OCI-LY7 (cell line): ENCODE measurements around the gene RBL2. TPM values are rescaled to one million over a fixed set of nuclear protein-coding genes. Genes with fewer than 3 reads are reported as not detected.
"Not testable (repeated sequence)": the region's sequence is repeated elsewhere in the genome, so short reads cannot be mapped to it uniquely, and the experiment has no call there.

Experiments
- BruUV-seq: library from RNA; stranded (reverse); fragments of 400-500 nt; replicated peaks from 2 replicates; lab custom pipeline; 2021; lab: Mats Ljungman, UMichigan
- CTCF ChIA-PET: fragments of 300-600 bp; sonication (Branson Sonifier 250); formaldehyde crosslinking; loops from one replicate; lab custom pipeline; 2022; ENCODE audit warnings: antibody characterized with exemption; ENCODE audit not compliant: unreplicated experiment; lab: Charles Lee
- POLR2A ChIA-PET: fragments of 300-600 bp; sonication (Branson Sonifier 250); formaldehyde crosslinking; loops from one replicate; lab custom pipeline; 2022; ENCODE audit warnings: antibody characterized with exemption; lab: Charles Lee
- DNase-seq: peaks from one replicate; pipeline ENCODE4 v3.0.0-alpha.2; 2015; ENCODE audit warnings: low spot score
- H2AFZ ChIP-seq: fragments of 200-600 bp; sonication (generic), shearing (Covaris generic); 2 replicates; pipeline ENCODE4 v1.6.1; 2014; ENCODE audit warnings: mild to moderate bottlenecking, antibody characterized with exemption, low read length, moderate library complexity
- H3K27ac ChIP-seq: fragments of 200-600 bp; sonication (generic); 2 replicates; pipeline ENCODE4 v1.5.1; 2014; ENCODE audit warnings: mixed run types, low read depth, mild to moderate bottlenecking, moderate library complexity, low read length, inconsistent platforms; ENCODE audit not compliant: poor library complexity, severe bottlenecking
- H3K36me3 ChIP-seq: fragments of 200-600 bp; sonication (generic); 2 replicates; pipeline ENCODE4 v1.6.1; 2014; ENCODE audit warnings: mild to moderate bottlenecking, antibody characterized with exemption, low read length, moderate library complexity, mixed read lengths; ENCODE audit not compliant: insufficient read depth
- H3K4me1 ChIP-seq: fragments of 200-600 bp; sonication (generic); 2 replicates; pipeline ENCODE4 v1.5.1; 2014; ENCODE audit warnings: mild to moderate bottlenecking, low read length; ENCODE audit not compliant: insufficient read depth, poor library complexity, severe bottlenecking
- H3K4me2 ChIP-seq: fragments of 200-600 bp; sonication (generic); 2 replicates; pipeline ENCODE4 v1.6.1; 2014; ENCODE audit warnings: mild to moderate bottlenecking, low read length
- H3K4me3 ChIP-seq: fragments of 200-600 bp; sonication (generic); 2 replicates; pipeline ENCODE4 v1.5.1; 2014; ENCODE audit warnings: mild to moderate bottlenecking, low read depth, low read length; ENCODE audit not compliant: poor library complexity, severe bottlenecking
- H3K79me2 ChIP-seq: fragments of 200-600 bp; sonication (generic); 2 replicates; pipeline ENCODE4 v1.6.1; 2016; ENCODE audit warnings: low read depth, mild to moderate bottlenecking, low read length, moderate library complexity, mixed read lengths; ENCODE audit not compliant: insufficient read depth
- H3K9me2 ChIP-seq: fragments of 200-600 bp; sonication (generic); 2 replicates; pipeline ENCODE4 v1.6.1; 2016; ENCODE audit warnings: mild to moderate bottlenecking, low read length, mixed read lengths; ENCODE audit not compliant: insufficient read depth
- H3K9me3 ChIP-seq: fragments of 200-600 bp; sonication (generic); 2 replicates; pipeline ENCODE4 v1.6.1; 2014; ENCODE audit warnings: mild to moderate bottlenecking, mixed run types, low read length, mixed read lengths
- H4K20me1 ChIP-seq: fragments of 200-600 bp; sonication (generic); 2 replicates; pipeline ENCODE4 v1.6.1; 2014; ENCODE audit warnings: mild to moderate bottlenecking, antibody characterized with exemption, low read length, moderate library complexity, mixed read lengths; ENCODE audit not compliant: insufficient read depth
- EZH2phosphoT487 ChIP-seq: fragments of 200-600 bp; sonication (generic); IDR thresholded peaks from 2 replicates; pipeline ENCODE4 v1.6.1; 2018; ENCODE audit warnings: low read depth, borderline replicate concordance, mild to moderate bottlenecking, mixed run types, antibody characterized with exemption, low read length, moderate library complexity, mixed read lengths
- intact Hi-C: fragments of 100-400 bp; cut with micrococcal nuclease; formaldehyde crosslinking; loops from one replicate; pipeline ENCODE4 v1.10.0; 2022; ENCODE audit not compliant: unreplicated experiment
- total RNA-seq, 2 experiments: library from RNA; depleted of rRNA in 1 of 2; stranded (reverse); fragments of >200 nt in 1 of 2; shearing (Covaris generic) in 1 of 2; gene quantifications; 2 replicates each; pipeline ENCODE4 v1.2.3, GENCODE V29; 2014 to 2022
- TF ChIP-seq, protein P1 (sequence below): fragments of 200-600 bp; sonication (generic); conservative IDR thresholded peaks from 2 replicates; pipeline ENCODE4 v1.5.1; 2014; ENCODE audit warnings: mild to moderate bottlenecking, antibody characterized with exemption, low read length, moderate library complexity, mixed read lengths

Gene RBL2
- total RNA-seq, 2 experiments from 2014 or later, result 51.1 to 69.0 TPM

DNA sequence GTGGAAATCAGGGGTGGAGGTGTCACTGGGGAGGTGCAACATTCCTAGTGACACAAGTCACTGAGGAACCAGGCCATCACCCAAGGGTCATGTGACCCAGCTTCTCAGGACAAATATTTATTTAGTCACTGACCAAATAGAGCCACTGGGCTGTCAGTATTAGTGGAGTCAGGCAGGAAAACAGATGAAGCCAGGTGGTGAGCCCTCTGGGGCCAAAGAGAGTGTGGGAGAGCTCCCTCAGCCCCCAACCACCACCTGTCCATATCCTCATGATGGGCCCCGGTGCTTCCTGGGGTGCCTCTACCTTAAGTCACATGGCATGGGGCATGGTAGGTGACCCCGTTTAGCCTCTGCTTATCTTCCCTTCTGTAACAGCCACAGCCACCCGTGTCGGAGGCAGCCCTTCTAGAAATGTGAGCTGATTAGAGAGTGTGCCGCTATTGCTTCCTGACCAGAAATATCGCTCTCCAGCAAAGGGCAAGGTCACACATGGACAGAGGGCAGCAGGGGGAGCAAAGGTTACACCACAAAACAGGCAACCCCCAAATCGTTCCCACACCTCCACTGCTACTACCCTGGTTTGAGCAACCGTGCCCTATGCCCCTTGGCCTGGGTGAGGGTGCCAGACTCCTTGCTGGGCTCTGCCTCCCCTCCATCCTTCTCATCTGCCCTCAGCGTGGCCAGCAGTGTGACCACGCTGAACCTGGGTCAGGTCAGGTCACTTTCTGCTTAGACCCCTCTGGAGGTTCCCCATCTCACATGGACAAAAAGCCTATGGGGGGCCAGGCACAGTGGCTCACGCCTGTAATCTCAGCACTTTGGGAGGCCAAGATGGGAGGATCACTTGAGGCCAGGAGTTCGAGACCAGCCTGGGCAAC, 77.4 kb downstream of the RBL2 start:
- TF ChIP-seq, protein P1, sequence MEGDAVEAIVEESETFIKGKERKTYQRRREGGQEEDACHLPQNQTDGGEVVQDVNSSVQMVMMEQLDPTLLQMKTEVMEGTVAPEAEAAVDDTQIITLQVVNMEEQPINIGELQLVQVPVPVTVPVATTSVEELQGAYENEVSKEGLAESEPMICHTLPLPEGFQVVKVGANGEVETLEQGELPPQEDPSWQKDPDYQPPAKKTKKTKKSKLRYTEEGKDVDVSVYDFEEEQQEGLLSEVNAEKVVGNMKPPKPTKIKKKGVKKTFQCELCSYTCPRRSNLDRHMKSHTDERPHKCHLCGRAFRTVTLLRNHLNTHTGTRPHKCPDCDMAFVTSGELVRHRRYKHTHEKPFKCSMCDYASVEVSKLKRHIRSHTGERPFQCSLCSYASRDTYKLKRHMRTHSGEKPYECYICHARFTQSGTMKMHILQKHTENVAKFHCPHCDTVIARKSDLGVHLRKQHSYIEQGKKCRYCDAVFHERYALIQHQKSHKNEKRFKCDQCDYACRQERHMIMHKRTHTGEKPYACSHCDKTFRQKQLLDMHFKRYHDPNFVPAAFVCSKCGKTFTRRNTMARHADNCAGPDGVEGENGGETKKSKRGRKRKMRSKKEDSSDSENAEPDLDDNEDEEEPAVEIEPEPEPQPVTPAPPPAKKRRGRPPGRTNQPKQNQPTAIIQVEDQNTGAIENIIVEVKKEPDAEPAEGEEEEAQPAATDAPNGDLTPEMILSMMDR, result no peak
- TF ChIP-seq EZH2phosphoT487, result no peak

DNA sequence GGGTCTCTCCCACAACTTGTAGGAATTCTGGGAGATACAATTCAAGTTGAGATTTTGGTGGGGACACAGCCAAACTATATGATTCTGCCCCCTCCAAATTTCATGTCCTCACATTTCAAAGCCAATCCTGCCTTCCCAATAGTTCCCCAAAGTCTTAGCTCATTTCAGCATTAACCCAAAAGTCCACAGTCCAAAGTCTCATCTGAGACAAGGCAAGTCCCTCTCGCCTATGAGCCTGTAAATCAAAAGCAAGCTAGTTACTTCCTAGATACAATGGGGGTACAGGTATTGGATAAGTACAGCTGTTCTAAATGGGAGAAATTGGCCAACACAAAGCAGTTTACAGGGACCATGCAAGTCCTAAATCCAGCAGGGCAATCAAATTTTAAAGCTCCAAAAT, 78.5 kb downstream of the RBL2 start:
- intact Hi-C loops, result loop anchor here (10.0 kb wide), 1 partner anchor 158 kb away; no protein-coding TSS in a partner anchor
- H3K4me1 ChIP-seq, H3K4me2 ChIP-seq, H3K36me3 ChIP-seq, H3K9me2 ChIP-seq, H4K20me1 ChIP-seq, POLR2A ChIA-PET, H3K79me2 ChIP-seq, BruUV-seq, H3K9me3 ChIP-seq, H2AFZ ChIP-seq, DNase-seq, H3K4me3 ChIP-seq, H3K27ac ChIP-seq, CTCF ChIA-PET: not testable (repeated sequence)

More for the DNA sequence above, 77.4 kb downstream of the RBL2 start:
- Histone ChIP-seq H2AFZ (no peak overlapping the region), H3K9me2 (no peaks in the 10 kb centered on the region), H4K20me1 (no peaks in the 10 kb centered on the region), H3K4me1 (no peaks in the 10 kb centered on the region), H3K27ac (no peak overlapping the region), H3K9me3 (no peaks in the 10 kb centered on the region), H3K4me3 (no peak overlapping the region), H3K36me3 (no peaks in the 10 kb centered on the region), H3K79me2 (no peaks in the 10 kb centered on the region), H3K4me2 (no peak overlapping the region)
- intact Hi-C loops, result loop anchor here (10.0 kb wide), 1 partner anchor 157 kb away; no protein-coding TSS in a partner anchor
- BruUV-seq, result no TSS peak
- CTCF ChIA-PET, result no interaction called here
- no peak for DNase-seq
- POLR2A ChIA-PET, result no interaction called here

DNA sequence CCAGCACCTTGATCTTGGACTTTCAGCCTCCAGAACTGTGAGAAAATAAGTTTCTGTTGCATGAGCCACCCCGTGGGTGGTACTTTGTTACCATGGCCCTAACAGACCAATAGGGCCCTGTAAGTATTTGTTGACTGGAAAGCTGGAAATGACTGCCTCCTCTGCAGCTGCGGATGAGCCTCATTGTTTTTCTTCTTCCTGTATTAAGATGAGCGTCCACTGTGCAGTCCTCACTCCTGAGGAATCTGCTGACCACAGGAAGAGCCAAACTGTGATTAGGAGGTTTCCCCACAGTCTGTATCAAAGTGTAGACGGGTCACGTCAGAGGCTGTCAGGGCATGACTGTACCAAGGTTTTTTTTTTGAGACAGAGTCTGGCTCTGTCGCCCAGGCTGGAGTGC, 81.0 kb downstream of the RBL2 start:
- no peak for DNase-seq
- no peak overlapping the region for H2AFZ ChIP-seq
- H3K36me3 ChIP-seq, result no peaks in the 10 kb centered on the region
- H3K4me2 ChIP-seq, result no peak overlapping the region
- H4K20me1 ChIP-seq, result no peaks in the 10 kb centered on the region
- TF ChIP-seq, protein P1, result no peak
- TF ChIP-seq EZH2phosphoT487, result no peak
- POLR2A ChIA-PET, result no interaction called here
- H3K27ac ChIP-seq, result no peak overlapping the region
- no peak overlapping the region for H3K4me3 ChIP-seq
- no TSS peak for BruUV-seq
- no peaks in the 10 kb centered on the region for H3K9me2 ChIP-seq
- no peaks in the 10 kb centered on the region for H3K9me3 ChIP-seq
- H3K79me2 ChIP-seq, result no peaks in the 10 kb centered on the region
- intact Hi-C loops, result loop anchor here (10.0 kb wide), 1 partner anchor 160 kb away; no protein-coding TSS in a partner anchor
- CTCF ChIA-PET, result no interaction called here
- peaks cover 17% of the 10 kb centered on the region for H3K4me1 ChIP-seq
